PC-3 (cell line): Measurements from ENCODE around the gene ANXA6.

Source experiments
- CTCF ChIP-seq: fragments of 300-600 bp; sonication (generic); conservative IDR thresholded peaks from 2 replicates; pipeline ENCODE4 v1.5.1; 2017; ENCODE audit warnings: antibody characterized with exemption, low read depth, mild to moderate bottlenecking, low read length
- EZH2 ChIP-seq: fragments of 300-600 bp; sonication (generic); IDR thresholded peaks from one replicate; pipeline ENCODE4 v1.6.1; 2017; ENCODE audit warnings: antibody characterized with exemption, mild to moderate bottlenecking, low read length; ENCODE audit not compliant: unreplicated experiment

GRCh38 chr5:151083081-151083676, 74.4 kb downstream of the ANXA6 start:
- no peak for TF ChIP-seq EZH2
- no peak for TF ChIP-seq CTCF
